Transverse colon (tissue), 4 donors: Measurements from ENCODE around the gene REG1B. TPM values are rescaled to one million over a fixed set of nuclear protein-coding genes. Genes with fewer than 3 reads are reported as not detected.

Experiments used
- DNase-seq: peaks from one replicate; pipeline ENCODE4 v3.0.0-alpha.2; 2019
- H3K27ac ChIP-seq, 4 donors: fragments of 200-600 bp; sonication (generic); 2 replicates each; pipeline ENCODE4 v1.5.1; 2016 to 2018; ENCODE audit warnings: inconsistent platforms in 4 of 4
- H3K27me3 ChIP-seq: fragments of 200-600 bp; sonication (generic); 2 replicates; pipeline ENCODE4 v1.5.1; 2017; ENCODE audit warnings: inconsistent platforms
- H3K36me3 ChIP-seq, 4 donors: fragments of 200-600 bp; sonication (generic); 2 replicates each; pipeline ENCODE4 v1.5.1; 2017 to 2019; ENCODE audit warnings: inconsistent platforms in 4 of 4
- H3K4me1 ChIP-seq, 4 donors: fragments of 200-600 bp; sonication (generic); 2 replicates each; pipeline ENCODE4 v1.5.1; 2017 to 2020; ENCODE audit warnings: inconsistent platforms in 4 of 4
- H3K4me3 ChIP-seq, 4 donors: fragments of 200-600 bp; sonication (generic); 1 replicate in 1 of 4; 2 replicates in 3 of 4; pipeline versions ENCODE4 v1.5.1 to v1.6.1; 2017 to 2019; ENCODE audit warnings: inconsistent platforms in 4 of 4
- H3K9me3 ChIP-seq, 2 donors: fragments of 200-600 bp; sonication (generic); 2 replicates each; pipeline ENCODE4 v1.5.1; 2017 to 2019; ENCODE audit warnings: inconsistent platforms in 2 of 2
- EP300 ChIP-seq: sonication (generic); formaldehyde crosslinking; IDR thresholded peaks from one replicate; pipeline ENCODE4 v1.6.1; 2017; ENCODE audit warnings: antibody characterized with exemption, low read depth
- POLR2A ChIP-seq: fragments of 450-650 bp; IDR thresholded peaks from one replicate; pipeline ENCODE4 v1.6.1; 2016; ENCODE audit warnings: antibody characterized with exemption, mild to moderate bottlenecking, moderate library complexity
- POLR2AphosphoS5 ChIP-seq, 3 donors: sonication (generic); formaldehyde crosslinking; IDR thresholded peaks; one replicate each; pipeline ENCODE4 v1.6.1; 2016; ENCODE audit warnings: antibody characterized with exemption in 3 of 3
- WGBS, 2 donors: methylation state at CpG; one replicate each; pipeline ENCODE4 v1.1.5; 2018; ENCODE audit warnings: low coverage in 1 of 2; 5-methylcytosine and 5-hydroxymethylcytosine counted together
- in situ Hi-C, 4 donors: fragments of 200-750 bp; cut with MboI; loops; one replicate each; pipeline versions ENCODE4 v1.15.0 to v1.15.1; 2017; ENCODE audit warnings: low sequenced_read_pairs in 3 of 4, low pct_ligation_motif_present in 1 of 4, low pct_unique_long_range_greater_than_20kb in 1 of 4
- intact Hi-C: fragments of 100-400 bp; cut with DNase I; formaldehyde crosslinking; loops from one replicate; pipeline ENCODE4 v1.15.1; 2023; ENCODE audit warnings: low total_unique reads
- total RNA-seq, 4 donors: library from RNA; depleted of rRNA; stranded (reverse); fragments of >200 nt; gene quantifications; one replicate each; pipeline ENCODE4 v1.1.0, GENCODE V29; 2016
- TF ChIP-seq, protein P1 (sequence below), 5 experiments: fragments of 200-600 bp in 3 of 5; fragments of 450-650 bp in 2 of 5; sonication (generic) in 3 of 5; IDR thresholded peaks; 1 replicate in 2 of 5; 2 replicates in 3 of 5; pipeline ENCODE4 v1.5.1; 2016 to 2017; ENCODE audit warnings: antibody characterized with exemption in 5 of 5, inconsistent platforms in 3 of 5, mild to moderate bottlenecking in 2 of 5, moderate library complexity in 1 of 5

The REG1B gene
- total RNA-seq, 4 donors from 2014 or later: not detected

- no peak overlapping the region for H3K27ac ChIP-seq
- TF ChIP-seq POLR2AphosphoS5 (IDR thresholded peaks at IDR 0.05): no peak
- TF ChIP-seq, protein P1, sequence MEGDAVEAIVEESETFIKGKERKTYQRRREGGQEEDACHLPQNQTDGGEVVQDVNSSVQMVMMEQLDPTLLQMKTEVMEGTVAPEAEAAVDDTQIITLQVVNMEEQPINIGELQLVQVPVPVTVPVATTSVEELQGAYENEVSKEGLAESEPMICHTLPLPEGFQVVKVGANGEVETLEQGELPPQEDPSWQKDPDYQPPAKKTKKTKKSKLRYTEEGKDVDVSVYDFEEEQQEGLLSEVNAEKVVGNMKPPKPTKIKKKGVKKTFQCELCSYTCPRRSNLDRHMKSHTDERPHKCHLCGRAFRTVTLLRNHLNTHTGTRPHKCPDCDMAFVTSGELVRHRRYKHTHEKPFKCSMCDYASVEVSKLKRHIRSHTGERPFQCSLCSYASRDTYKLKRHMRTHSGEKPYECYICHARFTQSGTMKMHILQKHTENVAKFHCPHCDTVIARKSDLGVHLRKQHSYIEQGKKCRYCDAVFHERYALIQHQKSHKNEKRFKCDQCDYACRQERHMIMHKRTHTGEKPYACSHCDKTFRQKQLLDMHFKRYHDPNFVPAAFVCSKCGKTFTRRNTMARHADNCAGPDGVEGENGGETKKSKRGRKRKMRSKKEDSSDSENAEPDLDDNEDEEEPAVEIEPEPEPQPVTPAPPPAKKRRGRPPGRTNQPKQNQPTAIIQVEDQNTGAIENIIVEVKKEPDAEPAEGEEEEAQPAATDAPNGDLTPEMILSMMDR (IDR thresholded peaks at IDR 0.05): no peak
- no peak for TF ChIP-seq EP300
- TF ChIP-seq POLR2A: no peak
Measured at GRCh38 chr2:79099140-79099686, 11.4 kb upstream of the REG1B start.

DNA sequence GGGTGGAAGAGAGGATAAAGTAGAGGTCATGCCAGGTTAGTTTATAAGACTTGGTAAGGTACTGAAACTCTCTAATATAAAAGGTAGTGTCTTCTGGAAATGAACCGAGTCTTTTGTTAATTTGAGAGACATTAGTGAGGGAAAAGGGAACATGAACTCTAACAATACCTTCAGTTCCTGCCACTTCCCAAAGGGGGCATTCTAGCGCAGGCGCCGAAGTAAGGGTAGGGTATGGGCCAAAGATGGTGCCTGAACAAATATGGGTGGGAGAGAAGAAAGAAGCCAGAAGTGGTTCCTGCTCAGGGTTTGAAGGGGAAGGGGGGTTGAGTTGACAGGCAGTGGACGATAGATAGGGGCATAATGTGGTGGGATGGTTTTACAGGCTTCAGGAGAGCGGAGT lies 10.1 kb upstream of the REG1B start:
- intact Hi-C loops: loop anchor here (2.0 kb wide), 1 partner anchor 19 kb away; no protein-coding TSS in a partner anchor
- H3K27ac ChIP-seq: no peak overlapping the region
- in situ Hi-C loops: no loop called here
- WGBS, 2 donors: 82 to 90% methylated on average over 6 of the region's 6 CpGs
- H3K27me3 ChIP-seq: peaks cover 36% of the 10 kb centered on the region
- TF ChIP-seq EP300 (no peak), POLR2A (no peak), POLR2AphosphoS5 (IDR thresholded peaks at IDR 0.05) (no peak)
- TF ChIP-seq, protein P1 (IDR thresholded peaks at IDR 0.05): no peak
- DNase-seq: no peak
- peaks cover 0 to 13% of the 10 kb centered on the region in 2 donors for H3K9me3 ChIP-seq
- no peaks in the 10 kb centered on the region for H3K4me1 ChIP-seq
- no peaks in the 10 kb centered on the region for H3K36me3 ChIP-seq
- H3K4me3 ChIP-seq: no peak overlapping the region

More at GRCh38 chr2:79099140-79099686, 11.4 kb upstream of the REG1B start:
- peaks cover 0 to 13% of the 10 kb centered on the region in 2 donors for H3K9me3 ChIP-seq
- no peak for DNase-seq
- no peaks in the 10 kb centered on the region for H3K4me1 ChIP-seq
- no peaks in the 10 kb centered on the region for H3K36me3 ChIP-seq
- 72% methylated on average over 7 of the region's 7 CpGs; no CpG with 5 or more reads in 1 of the 2 donors for WGBS, 2 donors
- no peak overlapping the region for H3K4me3 ChIP-seq
- in situ Hi-C loops: no loop called here
- intact Hi-C loops: no loop called here
- H3K27me3 ChIP-seq: peaks cover 36% of the 10 kb centered on the region

- Histone ChIP-seq H3K36me3 (no peaks in the 10 kb centered on the region), H3K27me3 (peaks cover 48% of the 10 kb centered on the region), H3K4me1 (peaks cover 0 to 4% (median 1%) of the 10 kb centered on the region in 4 donors), H3K27ac (no peak overlapping the region), H3K4me3 (no peak overlapping the region), H3K9me3 (no peaks in the 10 kb centered on the region)
- no peak for DNase-seq
- 46 to 53% methylated on average over 4 of the region's 4 CpGs for WGBS, 2 donors
- intact Hi-C loops: no loop called here
- TF ChIP-seq POLR2AphosphoS5 (IDR thresholded peaks at IDR 0.05) (no peak), POLR2A (no peak), EP300 (no peak)
- TF ChIP-seq, protein P1 (IDR thresholded peaks at IDR 0.05): no peak
- in situ Hi-C loops: no loop called here
Measured at GRCh38 chr2:79090693-79091092, 2.9 kb upstream of the REG1B start.

- intact Hi-C loops: no loop called here
- Histone ChIP-seq H3K27me3 (peaks cover 64% of the 10 kb centered on the region), H3K27ac (no peak overlapping the region), H3K9me3 (no peaks in the 10 kb centered on the region), H3K4me3 (no peak overlapping the region), H3K4me1 (peaks cover 0 to 4% (median 1%) of the 10 kb centered on the region in 4 donors), H3K36me3 (no peaks in the 10 kb centered on the region)
- DNase-seq: no peak
- TF ChIP-seq, protein P1 (IDR thresholded peaks at IDR 0.05): no peak
- TF ChIP-seq POLR2A: no peak
- no peak for TF ChIP-seq EP300
- no peak for TF ChIP-seq POLR2AphosphoS5 (IDR thresholded peaks at IDR 0.05)
- in situ Hi-C loops: no loop called here
- 40 to 57% methylated on average over 1 to 4 of the region's 4 CpGs for WGBS, 2 donors
Measured at GRCh38 chr2:79086255-79086654, 1.5 kb downstream of the REG1B start.
